HG02981 (cell line): ENCODE data around the gene PALLD.

Experiments used
- ATAC-seq: cut with Tn5 transposase; IDR thresholded peaks from one replicate; pipeline ENCODE4 v1.9.1; 2021; ENCODE audit warnings: mild to moderate bottlenecking, moderate library complexity; ENCODE audit not compliant: unreplicated experiment

Gene PALLD

DNA sequence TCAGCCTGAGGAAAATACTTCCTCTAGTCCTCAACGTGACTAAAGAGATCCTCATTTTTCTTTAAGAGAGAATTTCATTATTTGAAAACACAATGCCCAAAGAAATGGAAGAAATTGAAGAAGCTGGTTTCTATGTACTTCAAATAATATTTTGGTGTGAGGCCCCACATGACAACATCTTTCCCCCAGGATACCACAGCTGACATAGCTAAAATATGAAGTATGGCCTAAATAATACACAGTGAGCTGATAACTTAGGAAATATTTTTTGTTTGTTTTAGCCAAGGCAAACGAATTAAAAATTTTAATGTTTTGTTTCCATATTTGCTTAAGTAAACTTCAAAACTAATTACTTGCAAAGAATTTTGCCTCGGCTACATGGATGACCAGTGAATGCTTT, 364.0 kb downstream of the PALLD start:
- no peak for ATAC-seq

DNA sequence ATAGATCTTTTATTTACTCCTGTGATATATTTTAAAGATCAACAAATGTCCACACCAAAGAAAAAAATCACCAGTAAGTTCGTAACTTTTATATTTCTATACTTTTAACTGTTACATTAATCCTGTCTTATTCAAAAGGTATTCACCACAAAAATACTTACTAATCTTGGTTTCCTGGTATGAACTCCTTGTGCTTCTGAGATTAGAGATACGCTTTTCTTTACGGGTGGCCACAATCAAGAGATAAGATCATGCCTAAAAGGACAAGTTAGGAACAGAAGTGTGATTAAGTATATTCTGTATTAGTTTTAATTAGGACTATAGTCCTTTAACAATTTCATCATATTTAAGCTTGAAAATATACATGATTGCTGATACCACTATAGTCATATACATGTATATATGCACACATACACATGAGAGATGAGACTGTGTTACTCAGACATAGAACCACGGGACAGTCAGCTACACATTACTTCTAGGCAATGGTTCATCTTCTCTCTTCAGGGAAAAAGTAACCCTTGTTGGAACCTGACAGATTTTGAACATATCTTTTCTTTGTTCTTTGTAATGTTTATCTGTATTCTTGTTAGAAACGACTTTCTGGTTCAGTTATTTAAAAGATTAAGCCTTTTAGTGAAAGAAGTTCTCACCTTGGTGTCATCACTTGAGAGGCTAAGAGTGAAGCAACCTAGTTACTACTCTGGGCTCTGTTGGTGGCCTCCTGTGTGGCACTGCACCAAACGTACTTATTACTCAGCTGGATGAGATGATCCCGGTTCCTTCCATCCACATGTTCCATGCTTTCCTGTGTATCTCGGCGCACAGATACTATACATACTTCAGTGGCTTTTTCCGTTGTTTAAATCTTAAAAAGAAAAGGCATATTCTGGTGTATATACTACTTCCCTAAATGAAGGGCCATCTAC, 367.1 kb downstream of the PALLD start:
- no peak for ATAC-seq

DNA sequence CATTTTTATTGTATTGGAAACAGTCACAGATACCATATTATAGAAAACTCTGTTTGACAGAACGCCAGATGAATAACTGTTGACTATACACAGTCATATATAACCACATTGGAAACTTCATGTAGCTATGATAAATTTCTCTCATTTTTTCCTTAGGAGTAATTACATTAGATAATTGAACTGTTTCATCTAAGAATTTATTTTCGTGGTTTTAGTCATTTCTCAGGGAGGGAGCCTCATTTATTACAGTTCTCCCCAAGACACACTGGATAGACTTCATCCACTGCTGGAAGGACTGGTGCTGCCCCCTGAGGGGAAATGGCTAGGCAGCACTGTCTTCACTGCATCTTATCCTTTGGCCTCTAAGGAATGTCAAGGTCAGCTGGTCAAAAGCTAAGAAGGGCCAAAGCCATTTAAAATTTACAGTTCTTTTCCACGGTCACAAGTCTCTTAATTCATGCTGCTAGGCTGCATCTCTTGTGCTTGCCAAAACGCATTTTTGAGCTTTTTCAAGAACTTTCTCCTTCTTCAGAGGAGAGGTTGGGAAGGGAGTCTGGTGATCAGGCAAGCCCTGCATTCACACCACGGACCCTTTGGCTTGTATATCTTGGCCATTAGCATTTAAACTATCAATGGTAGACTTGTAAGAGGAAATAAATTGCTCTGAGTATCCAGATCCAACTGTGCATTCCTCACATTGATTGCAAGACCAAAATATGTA, 368.1 kb downstream of the PALLD start:
- ATAC-seq: no peak

DNA sequence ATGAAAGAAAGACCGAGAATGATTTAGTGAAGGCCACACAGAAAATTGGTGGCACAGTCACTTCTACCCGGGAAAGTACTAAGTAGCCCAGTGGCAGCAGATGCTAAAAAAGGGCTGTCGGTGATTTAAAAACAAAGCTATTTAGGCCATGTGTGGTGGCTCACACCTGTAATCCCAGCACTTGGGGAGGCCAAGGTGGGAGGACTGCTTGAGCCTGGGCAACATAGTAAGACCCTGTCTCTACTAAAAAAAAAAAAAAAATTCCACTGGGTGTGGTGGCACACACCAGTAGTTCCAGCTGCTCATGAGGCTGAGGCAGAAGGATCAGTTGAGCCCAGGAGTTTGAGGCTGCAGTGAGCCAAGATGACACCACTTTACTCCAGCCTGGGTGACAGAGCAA, 369.0 kb downstream of the PALLD start:
- no peak for ATAC-seq

DNA sequence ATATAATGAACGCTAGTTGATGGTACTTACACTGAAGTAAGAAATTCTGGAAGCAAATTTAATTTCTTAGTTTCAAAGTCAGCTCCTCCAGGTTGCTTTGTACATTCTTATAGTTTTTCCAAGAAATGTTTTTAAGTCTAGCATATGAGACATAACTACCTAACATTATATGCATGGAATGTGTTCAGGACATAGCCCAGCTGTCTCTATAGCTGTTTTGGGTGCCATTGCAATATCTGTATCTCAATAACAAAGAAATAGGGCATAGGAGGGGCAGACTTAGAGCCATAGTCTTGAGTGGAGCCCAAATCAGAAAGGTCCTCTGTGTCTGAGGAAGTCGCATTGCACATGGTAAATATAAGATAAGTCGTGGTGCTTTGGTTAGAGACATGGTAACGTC, 369.8 kb downstream of the PALLD start:
- no peak for ATAC-seq

DNA sequence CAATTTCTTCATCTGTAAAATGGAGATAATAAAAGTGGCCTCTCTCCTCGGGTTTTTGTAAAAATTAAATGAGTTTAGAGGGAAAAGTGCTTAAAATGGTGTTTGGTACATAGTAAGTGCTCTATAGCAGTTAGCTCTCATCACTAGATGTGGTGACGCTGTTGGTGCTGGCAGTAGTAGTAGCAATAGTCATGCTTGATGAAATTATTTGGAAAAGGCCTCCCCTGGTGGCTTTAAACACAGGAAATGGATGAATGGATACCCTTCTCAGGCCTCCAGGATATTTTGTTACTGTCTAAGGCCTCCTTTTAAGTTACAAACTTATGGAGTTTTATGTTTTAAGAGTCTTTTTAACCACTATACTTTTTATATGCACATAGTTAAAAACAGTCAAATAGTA, 370.3 kb downstream of the PALLD start:
- no peak for ATAC-seq

DNA sequence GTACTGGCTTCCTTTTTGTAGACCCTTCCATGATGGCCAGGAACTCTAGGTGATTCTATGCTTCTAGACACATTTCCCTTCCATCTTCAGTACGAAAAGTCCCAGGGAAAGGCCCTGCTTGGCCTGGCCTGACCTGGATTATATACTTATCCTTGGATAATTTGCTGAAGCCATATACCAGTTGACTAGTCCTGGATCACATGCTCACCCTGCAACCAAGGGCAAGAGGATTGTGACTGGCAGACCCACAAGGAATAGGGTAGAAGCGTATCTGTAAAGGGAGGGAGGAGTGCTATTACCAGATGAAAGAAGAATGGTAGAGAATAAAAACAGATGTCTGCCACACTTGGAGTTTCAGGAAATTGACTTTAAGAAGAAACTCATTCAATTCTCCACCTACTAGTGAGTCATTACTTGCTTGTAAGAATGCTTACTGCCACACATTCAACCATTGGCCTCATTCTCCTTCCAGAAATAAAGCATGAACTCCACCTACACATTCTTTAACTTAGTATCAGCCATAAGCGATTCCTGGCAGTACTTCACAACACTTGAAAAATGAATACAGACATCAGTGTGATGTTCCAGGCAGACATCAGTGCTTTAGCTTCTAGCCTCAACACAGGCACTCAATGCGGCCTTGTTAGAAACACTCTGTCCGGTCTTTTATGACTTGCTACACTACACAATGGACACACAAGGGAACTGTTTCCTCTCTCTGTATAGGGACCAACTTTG, 371.4 kb downstream of the PALLD start:
- no peak for ATAC-seq

DNA sequence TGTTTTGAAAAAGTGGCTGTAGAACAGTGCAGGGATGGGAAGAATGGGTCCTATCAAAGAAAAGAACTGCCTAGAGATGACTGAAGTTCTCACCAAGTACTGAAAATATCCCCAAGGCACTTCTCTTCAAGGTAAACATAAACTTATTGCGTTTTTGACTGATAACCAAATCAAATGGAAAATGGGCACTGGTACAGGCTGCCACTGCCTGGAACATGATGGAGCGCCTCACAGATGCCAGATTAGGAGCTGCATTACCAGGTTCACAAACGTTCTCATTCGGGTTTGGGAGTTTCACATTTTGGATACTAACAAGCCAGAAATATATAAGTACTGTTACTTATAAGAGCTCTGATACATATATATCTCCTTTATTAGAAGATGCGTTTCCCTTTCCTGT, 371.9 kb downstream of the PALLD start:
- no peak for ATAC-seq

DNA sequence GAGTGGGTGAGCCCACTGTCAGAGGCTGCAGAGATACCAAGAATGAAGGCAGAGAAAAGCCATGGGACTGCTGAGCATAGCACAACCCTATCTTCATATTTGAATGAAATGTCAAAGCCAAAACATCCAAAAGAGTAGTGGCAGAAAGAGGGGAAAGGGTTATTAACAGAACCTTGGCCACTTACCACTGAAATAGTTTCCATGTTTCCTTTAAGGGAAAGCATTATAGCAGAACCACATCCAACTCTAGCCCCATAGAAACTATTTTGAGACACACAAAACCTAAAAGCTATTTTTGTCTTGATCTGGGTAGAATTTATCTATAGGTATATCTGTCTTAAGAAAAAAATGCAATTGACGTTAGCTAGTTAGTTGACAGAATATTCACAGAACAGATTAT, 373.2 kb downstream of the PALLD start:
- no peak for ATAC-seq

DNA sequence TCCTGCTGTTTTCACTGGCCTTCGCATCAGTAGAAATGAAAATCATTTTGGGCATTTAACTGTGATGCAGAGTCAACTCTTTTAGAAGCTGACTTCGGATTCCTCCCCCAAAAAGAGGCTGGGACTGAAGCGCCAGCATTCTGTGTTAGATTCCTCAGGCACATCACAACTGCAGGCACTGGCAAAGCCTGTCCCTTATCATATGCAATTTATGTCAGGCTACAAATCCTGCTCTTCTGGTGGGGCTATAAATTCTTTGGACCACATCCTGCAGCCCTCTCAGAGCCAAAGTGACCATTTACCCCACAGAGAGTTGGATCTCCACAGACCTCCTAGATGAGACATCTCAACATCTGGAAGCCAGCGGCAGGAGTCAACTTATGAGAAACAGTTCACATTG, 374.8 kb downstream of the PALLD start:
- no peak for ATAC-seq

DNA sequence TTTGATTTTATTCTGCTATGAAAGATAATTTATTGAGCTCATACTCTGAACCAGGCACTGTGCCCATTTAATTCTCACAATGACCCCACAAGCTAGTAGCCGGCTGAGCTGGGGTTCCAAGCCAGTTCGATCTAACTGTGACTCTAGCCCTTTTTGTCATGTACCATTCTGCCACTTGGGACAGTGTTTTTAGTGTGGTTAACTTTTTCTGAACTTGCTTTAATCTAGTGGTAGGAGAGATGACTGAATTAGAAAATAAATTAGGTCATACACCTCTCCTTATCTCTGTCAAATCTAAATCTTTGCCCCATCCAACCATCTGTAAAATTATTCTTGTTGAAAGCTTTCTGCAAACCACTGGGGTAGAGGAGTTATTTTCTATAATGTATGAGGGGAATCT, 377.2 kb downstream of the PALLD start:
- ATAC-seq: no peak

DNA sequence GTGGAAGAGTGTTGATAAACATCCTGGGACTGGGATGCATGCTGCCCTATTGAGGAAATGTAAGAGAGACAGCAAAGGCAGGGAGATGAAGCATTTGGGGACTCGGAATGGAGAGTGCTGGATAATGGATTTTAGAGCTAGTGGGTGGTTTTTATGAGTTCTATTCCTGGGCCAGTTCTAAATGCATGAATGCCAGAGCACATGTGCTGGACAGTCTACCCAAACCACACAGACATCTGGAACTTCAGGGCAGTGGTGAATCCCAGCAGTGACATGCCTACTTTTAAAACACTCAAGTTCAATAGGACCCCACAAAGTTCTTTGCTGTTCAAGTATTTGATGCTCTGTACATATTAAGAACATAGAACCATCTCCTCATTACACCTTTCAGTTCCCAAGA, 379.3 kb downstream of the PALLD start:
- ATAC-seq: no peak

DNA sequence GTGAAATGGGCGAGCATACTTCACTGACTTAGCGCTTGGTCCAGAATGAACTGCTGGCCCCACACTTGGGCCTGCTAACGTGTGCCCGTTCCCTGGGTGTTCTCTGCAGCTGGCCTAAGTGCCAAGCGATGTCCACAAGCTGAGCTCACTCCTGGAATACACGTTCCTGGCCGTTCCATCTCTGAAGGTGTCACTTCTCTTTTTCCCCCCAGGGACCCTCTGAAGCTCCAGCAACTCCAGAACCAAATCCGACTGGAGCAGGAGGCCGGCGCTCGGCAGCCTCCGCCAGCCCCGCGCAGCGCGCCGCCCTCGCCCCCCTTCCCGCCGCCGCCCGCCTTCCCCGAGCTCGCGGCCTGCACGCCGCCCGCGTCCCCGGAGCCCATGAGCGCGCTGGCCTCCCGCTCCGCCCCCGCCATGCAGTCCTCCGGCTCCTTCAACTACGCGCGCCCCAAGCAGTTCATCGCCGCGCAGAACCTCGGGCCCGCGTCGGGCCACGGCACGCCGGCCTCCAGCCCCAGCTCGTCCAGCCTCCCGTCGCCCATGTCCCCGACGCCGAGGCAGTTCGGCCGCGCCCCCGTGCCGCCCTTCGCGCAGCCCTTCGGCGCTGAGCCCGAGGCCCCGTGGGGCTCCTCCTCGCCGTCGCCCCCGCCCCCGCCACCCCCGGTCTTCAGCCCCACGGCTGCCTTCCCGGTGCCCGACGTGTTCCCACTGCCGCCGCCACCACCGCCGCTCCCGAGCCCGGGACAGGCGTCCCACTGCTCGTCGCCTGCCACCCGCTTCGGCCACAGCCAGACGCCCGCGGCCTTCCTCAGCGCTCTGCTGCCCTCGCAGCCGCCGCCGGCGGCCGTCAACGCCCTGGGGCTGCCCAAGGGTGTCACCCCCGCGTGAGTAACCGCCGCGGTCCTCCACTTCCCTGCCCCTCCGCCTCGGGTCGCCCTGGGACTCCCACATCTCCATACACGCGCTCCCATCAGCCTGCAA, 380.9 kb downstream of the PALLD start:
- ATAC-seq: peak; percentile 26

DNA sequence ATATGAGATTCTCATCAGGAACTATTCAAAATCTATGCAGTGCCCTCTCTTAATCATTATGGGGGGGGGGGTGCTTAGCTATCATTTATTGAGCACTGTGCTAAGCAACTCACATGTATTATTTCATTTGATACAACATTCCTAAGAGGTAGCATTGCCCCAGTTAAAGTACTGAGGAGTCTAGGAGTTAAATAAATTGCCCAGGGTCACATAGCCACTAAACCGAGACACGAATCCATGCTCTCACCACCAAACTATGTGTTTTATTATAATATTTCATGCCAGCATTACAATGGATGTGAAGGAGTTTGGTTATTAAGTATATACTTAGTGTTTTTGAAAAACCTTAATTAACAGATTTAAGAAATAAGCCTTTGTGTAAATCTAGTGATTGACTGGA, 381.8 kb downstream of the PALLD start:
- ATAC-seq: no peak

DNA sequence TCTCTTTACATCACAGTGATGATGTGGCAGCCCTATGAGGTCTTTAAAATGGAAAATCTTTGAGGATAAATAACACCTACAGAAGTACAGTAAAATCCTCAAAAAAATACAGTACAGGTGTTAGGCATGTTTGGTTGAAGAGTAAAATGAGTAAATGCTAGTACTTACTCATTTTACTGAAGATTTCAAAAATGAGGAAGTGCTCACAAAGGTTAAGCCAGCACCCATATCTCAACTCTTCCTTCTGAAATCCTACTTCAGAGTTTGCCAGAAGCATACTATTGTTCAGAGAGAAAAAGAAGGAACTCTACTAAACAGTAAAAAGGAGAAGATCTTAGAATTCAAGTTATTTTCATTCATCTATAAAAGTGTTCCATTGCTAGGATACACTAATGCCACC, 382.3 kb downstream of the PALLD start:
- peak; percentile 39 for ATAC-seq

DNA sequence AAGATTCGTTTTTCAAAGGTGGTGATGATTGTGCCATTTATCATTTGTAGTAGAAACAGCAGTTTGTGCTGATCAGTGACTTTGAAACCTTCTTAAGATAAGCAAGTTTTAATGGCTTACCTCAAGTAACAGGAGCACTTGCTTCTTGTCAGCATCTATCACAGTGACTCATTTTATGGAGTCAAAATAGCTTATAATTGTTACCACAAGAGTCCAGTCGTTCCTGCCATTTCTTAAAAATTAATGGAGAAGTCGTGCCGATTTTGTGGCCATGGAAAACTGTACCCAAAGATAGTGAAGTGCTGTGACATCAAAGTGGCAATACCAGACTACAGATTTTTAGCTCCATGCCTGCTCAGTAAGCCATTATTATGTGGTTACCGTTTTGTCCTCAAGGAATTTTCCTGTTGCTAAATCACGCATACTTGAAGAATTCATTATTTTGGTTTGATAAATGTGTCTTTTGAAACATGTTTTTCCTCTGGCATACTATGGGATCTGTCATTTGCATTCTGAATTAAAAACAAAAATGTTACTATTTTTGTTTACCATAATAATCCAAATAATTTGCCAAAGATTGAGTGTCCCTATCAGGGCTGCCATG, 383.3 kb downstream of the PALLD start:
- no peak for ATAC-seq

DNA sequence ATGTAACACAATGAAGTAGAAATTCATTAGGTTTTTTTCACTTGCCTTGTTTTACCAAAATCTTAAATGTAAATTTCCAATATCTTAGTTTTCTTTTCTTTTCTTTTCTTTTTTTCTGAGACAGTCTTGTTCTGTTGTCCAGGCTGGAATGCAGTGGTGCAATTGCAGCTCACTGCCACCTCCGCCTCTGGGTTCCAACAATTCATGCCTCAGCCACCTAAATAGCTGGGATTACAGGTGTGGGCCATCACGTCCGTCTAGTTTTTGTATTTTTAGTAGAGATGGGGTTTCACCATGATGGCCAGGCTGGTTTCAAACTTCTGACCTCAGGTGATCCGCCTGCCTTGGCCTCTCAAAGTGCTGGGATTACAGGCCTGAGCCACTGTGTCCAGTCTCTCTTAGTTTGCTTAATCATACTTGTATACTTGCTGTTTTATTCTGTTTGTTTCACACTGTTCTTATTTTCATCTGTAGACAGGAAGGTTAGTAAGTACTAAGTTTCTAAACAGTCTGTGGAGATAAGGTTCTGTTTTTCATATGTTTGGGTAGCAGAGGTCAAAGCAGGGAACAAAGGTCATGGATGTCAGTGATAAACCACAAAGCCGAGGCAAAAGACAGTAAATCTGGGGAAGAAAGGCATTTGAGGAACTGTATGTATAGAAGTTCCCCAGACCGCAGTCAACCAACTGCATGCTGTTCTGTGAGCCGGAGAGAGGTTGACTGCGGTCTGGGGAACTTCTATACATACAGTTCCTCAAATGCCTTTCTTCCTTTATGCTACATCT, 384.2 kb downstream of the PALLD start:
- ATAC-seq: peak; percentile 60

DNA sequence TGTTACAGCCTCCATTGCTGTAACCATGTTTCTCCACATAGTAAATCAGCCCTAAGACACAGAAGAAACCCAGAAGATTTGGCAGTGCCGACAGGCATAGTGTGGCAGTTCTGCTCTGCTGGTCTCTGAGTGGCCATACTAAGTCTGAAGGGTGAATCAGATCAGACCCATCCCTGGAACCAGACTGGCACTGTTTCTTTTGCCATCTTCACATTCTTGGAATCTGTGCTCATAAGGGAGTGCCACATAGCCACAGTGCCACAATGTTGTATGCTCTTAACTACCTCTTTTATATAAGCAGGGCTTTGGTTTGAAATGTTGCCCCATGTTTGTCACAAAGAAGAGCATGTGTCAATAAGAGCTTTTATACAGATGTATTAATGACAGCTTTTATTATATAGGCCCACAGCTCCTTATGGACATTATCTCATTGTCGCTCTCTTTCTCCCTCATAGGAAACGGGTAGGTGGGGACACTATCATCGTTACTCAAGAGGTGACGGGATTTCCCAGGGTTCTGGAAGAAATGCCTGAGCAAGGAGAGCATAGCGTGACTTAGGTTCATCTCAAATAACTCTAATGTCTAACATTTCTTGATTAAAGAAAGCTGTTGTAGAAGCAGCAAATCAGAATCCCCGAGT, 385.0 kb downstream of the PALLD start:
- ATAC-seq: peak; percentile 4
